Measurements from ENCODE around the gene SAMD14. TPM values are rescaled to one million over a fixed set of nuclear protein-coding genes. Genes with fewer than 3 reads are reported as not detected.

The SAMD14 gene
- total RNA-seq = 1 to 10 TPM in 1 of 2 experiments, under 1 TPM in 1; 0.92 to 1.3 TPM
- polyA plus RNA-seq = not detected

DNA sequence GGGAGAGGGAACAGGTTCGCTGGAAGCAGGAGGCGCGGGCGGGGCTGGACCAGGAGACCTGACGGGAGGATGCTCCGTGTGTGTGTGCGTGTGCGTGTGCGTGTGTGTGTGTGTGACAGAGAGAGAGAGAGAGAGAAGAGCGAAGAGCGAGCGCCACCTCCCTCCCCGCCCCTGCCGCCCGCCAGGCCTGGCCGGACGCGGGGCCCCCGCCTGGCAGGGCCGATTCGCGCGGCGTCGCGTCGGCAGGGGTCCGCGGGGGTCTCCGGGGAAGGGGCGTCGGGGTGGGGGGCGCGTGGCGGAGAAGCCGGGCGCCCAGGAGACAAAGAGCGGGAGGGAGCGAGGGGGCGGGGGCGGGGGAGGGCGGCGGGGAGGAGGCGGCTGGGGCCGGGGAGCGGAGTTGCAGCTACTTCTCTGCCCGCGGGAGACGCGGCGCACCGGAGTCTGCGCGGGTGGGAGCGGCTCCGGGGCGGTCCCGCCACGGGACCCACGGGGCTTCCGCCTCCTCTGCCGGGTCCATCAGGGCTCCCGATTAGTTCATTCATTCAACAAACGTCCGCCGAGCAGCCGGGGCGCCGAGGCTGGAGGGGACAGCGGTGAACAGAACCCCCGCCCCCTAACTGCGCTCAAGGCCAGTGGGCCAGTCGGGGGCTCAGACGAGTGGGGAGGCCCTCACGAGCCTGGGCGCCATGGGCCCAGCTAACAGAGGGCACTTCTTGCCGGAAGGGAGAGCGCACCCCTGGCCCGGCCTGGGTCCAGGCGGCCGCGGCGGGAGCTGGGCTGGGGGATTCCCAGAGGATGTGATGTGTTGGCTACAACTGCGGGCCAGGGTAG lies at the start of gene SAMD14:
SAMD14 (minus strand) TSS at position 433 of the 831 bp plus-strand sequence. CDS start 5,201 bp downstream, outside the sequence.
- H3K36me3 Mint-ChIP-seq = peaks cover 0 to 14% (median 0%) of the 10 kb centered on the region in 3 donors
- H3K9me3 ChIP-seq (ENCODE audit: low read length) = no peaks in the 10 kb centered on the region
- peak; percentile 37 to 72 (median 48) for DNase-seq
- H3K27ac ChIP-seq (ENCODE audit: low read depth, low read length) = no peak within 1 kb of the TSS
- peaks cover 16% of the 10 kb centered on the region for H3K4me1 ChIP-seq (ENCODE audit: insufficient read depth, low read length)
- H3K27me3 Mint-ChIP-seq = peaks cover 5 to 15% of the 10 kb centered on the region in 2 donors
- ChIA-PET POLR2A (interaction anchor here (0.7 to 0.9 kb wide), 2 partner anchors 9 to 22 kb away, joined by 3 read pairs; no protein-coding TSS in a partner anchor), CTCF (interaction anchor here (0.9 to 2.5 kb wide), 7 partner anchors 9 to 42 kb away, joined by 3 to 8 read pairs (median 7); no protein-coding TSS in a partner anchor)
- peaks cover 5% of the 10 kb centered on the region for H3K36me3 ChIP-seq (ENCODE audit: insufficient read depth, low read length)
- H3K9me3 Mint-ChIP-seq = no peaks in the 10 kb centered on the region
- peak within 1 kb of the TSS; percentile 74 to 89 (median 78) for H3K4me3 Mint-ChIP-seq
- peak within 1 kb of the TSS; percentile 41 for H3K4me3 ChIP-seq (ENCODE audit: low read length)
- peak within 1 kb of the TSS in 6 of 8 donors; percentile 45 to 90 (median 75) for H3K27ac Mint-ChIP-seq
- peaks cover 6% of the 10 kb centered on the region for H3K27me3 ChIP-seq (ENCODE audit: insufficient read depth, low read length, poor library complexity, severe bottlenecking)
- peaks cover 23 to 41% (median 32%) of the 10 kb centered on the region in 3 donors for H3K4me1 Mint-ChIP-seq

GRCh38 chr17:50177983-50178834 lies 48.2 kb upstream of the SAMD14 start:
- Mint-ChIP-seq H3K36me3 (no peaks in the 10 kb centered on the region), H3K27me3 (no peaks in the 10 kb centered on the region), H3K4me1 (peaks cover 7 to 11% (median 10%) of the 10 kb centered on the region in 3 donors), H3K27ac (peak overlapping the region in 3 of 8 donors; percentile 20 to 64 (median 26)), H3K4me3 (peak overlapping the region in 2 of 7 donors; percentile 63 to 80), H3K9me3 (no peaks in the 10 kb centered on the region)
- H3K36me3 ChIP-seq (ENCODE audit: insufficient read depth, low read length) = no peaks in the 10 kb centered on the region
- ChIA-PET CTCF (interaction anchor here (1.0 to 2.8 kb wide), 8 partner anchors 9 to 84 kb away, joined by 3 to 16 read pairs (median 10); partner anchors contain the start of gene PDK2), POLR2A (no interaction called here)
- H3K4me3 ChIP-seq (ENCODE audit: low read length) = no peak overlapping the region
- peaks cover under 1% of the 10 kb centered on the region for H3K4me1 ChIP-seq (ENCODE audit: insufficient read depth, low read length)
- H3K27ac ChIP-seq (ENCODE audit: low read depth, low read length) = no peak overlapping the region
- no peaks in the 10 kb centered on the region for H3K27me3 ChIP-seq (ENCODE audit: insufficient read depth, low read length, poor library complexity, severe bottlenecking)
- H3K9me3 ChIP-seq (ENCODE audit: low read length) = no peaks in the 10 kb centered on the region
- DNase-seq = peak in 4 of 5 donors; percentile 11 to 59 (median 23)

GRCh38 chr17:50177476-50177875 lies 47.5 kb upstream of the SAMD14 start:
- Histone ChIP-seq H3K36me3 (ENCODE audit: insufficient read depth, low read length) (no peaks in the 10 kb centered on the region), H3K27ac (ENCODE audit: low read depth, low read length) (no peak overlapping the region), H3K27me3 (ENCODE audit: insufficient read depth, low read length, poor library complexity, severe bottlenecking) (no peaks in the 10 kb centered on the region), H3K4me3 (ENCODE audit: low read length) (no peak overlapping the region), H3K9me3 (ENCODE audit: low read length) (no peaks in the 10 kb centered on the region), H3K4me1 (ENCODE audit: insufficient read depth, low read length) (no peaks in the 10 kb centered on the region)
- Mint-ChIP-seq H3K27me3 (no peaks in the 10 kb centered on the region), H3K27ac (no peak overlapping the region), H3K4me1 (peaks cover 3 to 6% (median 4%) of the 10 kb centered on the region in 3 donors), H3K9me3 (no peaks in the 10 kb centered on the region), H3K4me3 (no peak overlapping the region), H3K36me3 (no peaks in the 10 kb centered on the region)
- POLR2A ChIA-PET = no interaction called here
- CTCF ChIA-PET = interaction anchor here (1.1 to 2.8 kb wide), 7 partner anchors 8 to 83 kb away, joined by 4 to 16 read pairs (median 12); partner anchors contain the start of gene PDK2
- no peak for DNase-seq

GRCh38 chr17:50176559-50177357 lies 46.8 kb upstream of the SAMD14 start:
- DNase-seq = no peak
- ChIA-PET POLR2A (no interaction called here), CTCF (interaction anchor here (0.7 to 2.8 kb wide), 3 partner anchors 15 to 83 kb away, joined by 4 to 16 read pairs (median 12); partner anchors contain the start of gene PDK2)
- Mint-ChIP-seq H3K36me3 (no peaks in the 10 kb centered on the region), H3K9me3 (no peaks in the 10 kb centered on the region), H3K27me3 (no peaks in the 10 kb centered on the region), H3K27ac (peak overlapping the region in 1 of 8 donors; percentile 36), H3K4me3 (no peak overlapping the region), H3K4me1 (peaks cover 3 to 6% (median 4%) of the 10 kb centered on the region in 3 donors)
- H3K4me3 ChIP-seq (ENCODE audit: low read length) = no peak overlapping the region
- H3K27ac ChIP-seq (ENCODE audit: low read depth, low read length) = no peak overlapping the region
- no peaks in the 10 kb centered on the region for H3K27me3 ChIP-seq (ENCODE audit: insufficient read depth, low read length, poor library complexity, severe bottlenecking)
- H3K9me3 ChIP-seq (ENCODE audit: low read length) = no peaks in the 10 kb centered on the region
- no peaks in the 10 kb centered on the region for H3K36me3 ChIP-seq (ENCODE audit: insufficient read depth, low read length)
- H3K4me1 ChIP-seq (ENCODE audit: insufficient read depth, low read length) = no peaks in the 10 kb centered on the region

DNA sequence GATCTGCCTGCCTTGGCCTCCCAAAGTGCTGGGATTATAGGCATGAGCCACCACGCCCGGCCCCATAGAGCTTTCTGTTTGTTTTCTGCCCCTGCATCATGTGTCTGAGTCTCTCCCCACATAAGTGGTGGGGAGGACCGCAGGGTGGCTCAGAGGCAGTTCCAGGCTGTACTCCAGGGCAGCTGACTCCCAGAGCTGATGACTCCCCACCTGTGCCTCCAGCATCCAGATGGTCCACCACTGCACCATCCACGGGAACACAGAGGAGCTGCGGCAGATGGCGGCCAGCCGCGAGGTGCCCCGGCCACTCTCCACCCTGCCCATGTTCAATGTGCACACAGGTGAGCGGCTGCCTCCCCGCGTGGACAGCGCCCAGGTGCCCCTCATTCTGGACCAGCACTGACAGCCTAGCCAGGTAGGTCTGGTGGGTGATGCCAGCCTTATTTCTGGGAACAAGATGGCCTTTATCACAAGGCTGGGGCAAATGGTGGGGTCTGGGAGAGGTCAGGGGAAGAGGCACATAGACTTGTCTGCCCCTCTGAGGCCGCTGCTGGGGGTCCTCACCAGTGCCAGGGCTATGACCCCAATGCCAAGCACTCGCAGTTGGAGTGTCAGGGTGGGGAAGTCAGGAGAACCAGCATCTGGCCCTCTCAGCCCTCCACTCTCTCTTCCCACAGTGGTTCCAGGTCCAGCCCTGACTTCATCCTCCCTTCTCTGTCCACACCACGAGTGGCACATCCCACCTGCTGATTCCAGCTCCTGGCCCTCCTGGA lies 45.3 kb upstream of the SAMD14 start:
- H3K4me1 Mint-ChIP-seq = peaks cover 3 to 6% (median 4%) of the 10 kb centered on the region in 3 donors
- H3K9me3 Mint-ChIP-seq = no peaks in the 10 kb centered on the region
- POLR2A ChIA-PET = no interaction called here
- no peaks in the 10 kb centered on the region for H3K27me3 ChIP-seq (ENCODE audit: insufficient read depth, low read length, poor library complexity, severe bottlenecking)
- no peaks in the 10 kb centered on the region for H3K36me3 ChIP-seq (ENCODE audit: insufficient read depth, low read length)
- H3K27ac ChIP-seq (ENCODE audit: low read depth, low read length) = no peak overlapping the region
- no peaks in the 10 kb centered on the region for H3K4me1 ChIP-seq (ENCODE audit: insufficient read depth, low read length)
- H3K36me3 Mint-ChIP-seq = no peaks in the 10 kb centered on the region
- no peak for DNase-seq
- CTCF ChIA-PET = interaction anchor here (1.3 to 2.1 kb wide), 3 partner anchors 14 to 57 kb away, joined by 3 to 9 read pairs (median 5); no protein-coding TSS in a partner anchor
- no peaks in the 10 kb centered on the region for H3K9me3 ChIP-seq (ENCODE audit: low read length)
- H3K27ac Mint-ChIP-seq = no peak overlapping the region
- H3K4me3 ChIP-seq (ENCODE audit: low read length) = no peak overlapping the region
- no peaks in the 10 kb centered on the region for H3K27me3 Mint-ChIP-seq
- H3K4me3 Mint-ChIP-seq = no peak overlapping the region

DNA sequence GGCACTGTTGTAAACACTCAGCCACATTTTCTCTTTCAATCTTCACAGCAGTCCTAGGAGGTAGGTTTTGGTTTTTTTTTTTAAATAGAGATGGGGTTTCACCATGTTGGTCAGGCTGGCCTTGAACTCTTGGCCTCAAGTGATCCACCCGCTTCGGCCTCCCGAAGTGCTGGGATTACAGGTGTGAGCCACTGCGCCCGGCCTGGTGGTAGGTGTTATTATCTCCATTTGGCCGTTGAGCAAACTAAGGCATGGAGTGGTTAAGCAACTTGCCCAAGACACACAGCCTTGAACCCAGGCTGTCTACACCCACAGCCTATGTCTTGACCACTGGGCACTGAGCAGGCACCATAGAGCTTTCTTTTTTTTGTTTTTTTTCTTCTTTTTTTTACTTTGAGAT lies 44.5 kb upstream of the SAMD14 start:
- H3K36me3 ChIP-seq (ENCODE audit: insufficient read depth, low read length) = no peaks in the 10 kb centered on the region
- Mint-ChIP-seq H3K4me3 (no peak overlapping the region), H3K27ac (no peak overlapping the region), H3K4me1 (peaks cover 3 to 9% (median 5%) of the 10 kb centered on the region in 3 donors), H3K9me3 (no peaks in the 10 kb centered on the region), H3K27me3 (peaks cover 0 to under 1% of the 10 kb centered on the region in 2 donors), H3K36me3 (no peaks in the 10 kb centered on the region)
- DNase-seq = no peak
- H3K27me3 ChIP-seq (ENCODE audit: insufficient read depth, low read length, poor library complexity, severe bottlenecking) = no peaks in the 10 kb centered on the region
- no peak overlapping the region for H3K27ac ChIP-seq (ENCODE audit: low read depth, low read length)
- CTCF ChIA-PET = interaction anchor here (1.3 to 2.1 kb wide), 3 partner anchors 13 to 56 kb away, joined by 3 to 9 read pairs (median 5); no protein-coding TSS in a partner anchor
- POLR2A ChIA-PET = no interaction called here
- H3K4me1 ChIP-seq (ENCODE audit: insufficient read depth, low read length) = peaks cover 2% of the 10 kb centered on the region
- H3K9me3 ChIP-seq (ENCODE audit: low read length) = no peaks in the 10 kb centered on the region
- H3K4me3 ChIP-seq (ENCODE audit: low read length) = no peak overlapping the region
